GM18507 (cell line): Measurements from ENCODE around the gene CSN1S1.
"Not testable (repeated sequence)": the region's sequence is repeated elsewhere in the genome, so short reads cannot be mapped to it uniquely, and the experiment has no call there.

Experiments used
- DNase-seq: peaks from one replicate; pipeline ENCODE4 v3.0.0; 2011; ENCODE audit warnings: low read depth; ENCODE audit not compliant: insufficient read length; ENCODE audit errors: extremely low spot score
- FAIRE-seq: peaks from 2 replicates; lab custom pipeline; 2011; peaks lifted over from hg19 to GRCh38; lab: Jason Lieb, UNC

The CSN1S1 gene, protein sequence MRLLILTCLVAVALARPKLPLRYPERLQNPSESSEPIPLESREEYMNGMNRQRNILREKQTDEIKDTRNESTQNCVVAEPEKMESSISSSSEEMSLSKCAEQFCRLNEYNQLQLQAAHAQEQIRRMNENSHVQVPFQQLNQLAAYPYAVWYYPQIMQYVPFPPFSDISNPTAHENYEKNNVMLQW

DNA sequence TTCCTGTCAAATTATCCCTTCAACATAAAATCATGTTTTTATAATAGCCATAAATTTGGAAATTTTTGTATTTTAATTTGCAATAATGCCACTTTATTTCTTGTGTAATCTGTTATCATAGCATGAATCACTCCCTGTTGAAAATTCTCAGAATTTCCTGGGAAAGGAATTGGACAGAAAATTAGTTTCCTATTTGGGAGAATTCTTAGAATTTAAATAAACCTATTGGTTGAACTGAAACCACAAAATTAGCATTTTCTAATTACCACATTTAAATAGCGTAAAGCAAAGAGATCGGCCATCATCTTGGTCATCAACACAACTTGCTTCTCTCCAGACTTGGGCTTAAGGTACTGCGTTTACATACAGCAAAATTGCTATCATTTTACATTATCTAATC lies at the start of gene CSN1S1:
CSN1S1 (plus strand) TSS at position 301 of the 400 bp plus-strand sequence. CDS start 1,488 bp downstream, outside the sequence.
- FAIRE-seq, result no peak
- no peak for DNase-seq

- DNase-seq, result peak; percentile 8
- FAIRE-seq, result peak; percentile 87
Measured at GRCh38 chr4:69881173-69881773, 49.6 kb upstream of the CSN1S1 start.

DNA sequence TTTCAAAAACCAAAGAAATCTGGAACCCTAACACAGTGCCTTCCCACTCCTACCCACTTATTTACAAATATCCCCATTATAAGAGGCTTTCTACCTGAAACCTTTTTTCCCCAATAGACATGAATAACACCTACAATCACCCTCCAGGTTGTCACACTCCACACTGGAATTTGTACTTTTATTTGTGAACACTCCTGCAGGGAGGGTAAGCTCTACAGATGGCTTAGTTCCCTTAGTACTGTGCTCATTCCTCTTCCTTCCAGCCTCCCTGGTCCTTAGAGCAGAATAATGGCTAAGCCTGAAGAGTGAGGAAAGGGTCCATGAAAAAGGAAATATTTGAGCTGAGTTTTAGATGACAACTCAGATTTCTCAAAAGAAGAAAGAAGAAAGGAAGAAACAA lies 48.7 kb upstream of the CSN1S1 start:
- FAIRE-seq (no peak), DNase-seq (no peak)

- FAIRE-seq (no peak), DNase-seq (no peak)
Measured at GRCh38 chr4:69888336-69888735, 42.5 kb upstream of the CSN1S1 start.

GRCh38 chr4:69894186-69894585 lies 36.7 kb upstream of the CSN1S1 start:
- no peak for FAIRE-seq
- no peak for DNase-seq

DNA sequence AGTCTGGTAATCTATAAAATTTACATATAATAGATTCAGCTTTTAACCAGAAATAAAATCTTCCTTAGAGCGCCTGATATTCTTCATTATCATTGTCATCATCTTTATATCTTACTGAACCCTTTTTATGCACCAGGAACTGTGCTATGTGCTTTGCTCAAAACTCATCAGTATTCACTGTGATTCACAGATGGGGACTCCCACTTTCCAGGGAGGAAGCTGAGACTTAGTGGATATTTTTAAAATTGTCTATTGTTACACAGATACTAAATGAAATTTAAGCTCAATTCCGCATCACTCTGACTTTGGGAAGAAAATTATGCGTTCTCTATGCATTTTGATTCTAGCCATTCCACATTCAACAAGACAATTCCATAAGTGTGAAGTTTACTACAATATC lies 36.1 kb upstream of the CSN1S1 start:
- DNase-seq, result no peak
- no peak for FAIRE-seq

DNA sequence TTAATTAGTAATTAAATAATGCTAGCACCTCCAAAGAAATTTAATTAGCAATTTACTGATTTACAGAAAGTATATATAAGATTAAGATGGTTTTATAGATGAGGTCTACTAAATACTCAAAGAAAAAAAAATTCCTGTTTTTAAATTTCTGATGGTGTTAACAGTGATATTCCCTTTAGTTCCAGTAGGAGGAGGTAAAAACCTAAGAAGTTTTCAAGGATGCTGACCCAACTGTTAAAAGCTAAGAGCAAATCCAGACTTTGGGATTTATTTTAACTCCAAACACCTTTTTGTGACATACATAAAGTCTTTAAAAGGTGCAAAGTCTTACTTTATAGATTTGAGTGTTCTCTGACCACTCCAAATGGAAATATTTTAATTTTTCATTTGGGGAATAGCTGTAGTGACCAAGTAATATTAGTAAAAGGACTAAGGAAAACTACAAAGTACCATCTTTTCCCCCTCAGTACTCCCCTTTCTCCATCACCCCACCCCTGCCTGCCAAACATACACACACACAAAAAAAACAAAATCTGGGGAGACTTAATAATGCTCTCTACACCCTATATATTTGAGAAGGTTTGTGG lies 34.2 kb upstream of the CSN1S1 start:
- DNase-seq (no peak), FAIRE-seq (no peak)

GRCh38 chr4:69907151-69907550 lies 23.7 kb upstream of the CSN1S1 start:
- FAIRE-seq, result no peak
- DNase-seq, result no peak

DNA sequence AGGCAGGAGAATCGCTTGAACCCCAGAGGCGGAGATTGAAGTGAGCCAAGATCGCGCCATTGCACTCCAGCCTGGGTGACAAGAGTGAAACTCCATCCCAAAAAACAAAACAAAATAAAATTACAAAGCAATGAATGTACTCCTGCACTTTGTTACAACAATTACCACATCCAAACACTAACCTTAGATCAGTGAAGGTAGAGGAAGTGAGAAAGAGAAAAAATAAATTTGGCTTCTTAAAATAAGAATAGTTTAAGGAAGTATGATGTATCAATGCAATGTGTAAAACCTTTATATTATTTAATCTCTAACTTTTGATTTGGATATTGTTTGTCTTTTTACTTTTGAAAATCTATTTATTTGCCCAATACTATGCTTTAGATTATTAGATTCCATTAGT lies 21.7 kb upstream of the CSN1S1 start:
- DNase-seq (no peak), FAIRE-seq (no peak)

DNA sequence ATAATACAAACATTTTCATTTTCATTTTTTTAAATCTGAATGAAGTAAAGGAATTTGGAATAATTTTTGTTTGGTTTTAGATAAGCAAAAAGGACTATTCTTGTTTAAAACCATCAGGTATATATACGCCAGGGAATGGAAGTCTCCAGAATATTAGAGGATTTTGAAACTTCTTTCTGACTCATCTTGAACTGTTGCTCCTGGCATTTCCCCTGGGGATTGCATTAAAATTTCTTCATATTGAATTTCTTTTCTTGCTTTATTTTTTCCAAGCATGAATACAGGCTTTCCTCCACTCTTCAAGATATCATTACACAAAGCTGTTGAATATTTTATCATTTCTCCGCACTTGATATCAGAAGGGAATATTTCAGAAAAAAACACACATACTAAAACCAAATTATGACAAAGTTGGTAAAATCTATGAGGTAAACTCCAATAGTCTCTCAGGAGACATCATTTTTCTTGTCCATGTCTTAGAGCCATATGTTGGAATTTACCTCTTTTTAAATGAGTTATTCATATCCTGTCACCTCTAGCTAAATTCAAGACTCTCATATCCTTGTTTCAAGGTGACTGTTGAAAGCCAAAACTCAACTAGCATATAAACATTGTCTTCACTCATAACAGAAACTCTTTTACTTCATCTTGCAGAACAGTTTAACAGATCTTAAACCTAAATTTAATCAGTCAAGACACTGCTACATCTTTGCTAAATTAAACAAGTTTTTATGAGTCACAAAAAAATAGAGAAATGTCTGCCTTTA lies 20.7 kb upstream of the CSN1S1 start:
- FAIRE-seq (peak; percentile 33), DNase-seq (no peak)

- FAIRE-seq (no peak), DNase-seq (no peak)
Measured at GRCh38 chr4:69920874-69921273, 10.0 kb upstream of the CSN1S1 start.

- FAIRE-seq, result not testable (repeated sequence)
Measured at GRCh38 chr4:69923782-69924410, 7.0 kb upstream of the CSN1S1 start.

GRCh38 chr4:69934150-69934549 lies 3.3 kb downstream of the CSN1S1 start:
- FAIRE-seq, result no peak
- no peak for DNase-seq

More at GRCh38 chr4:69923782-69924410, 7.0 kb upstream of the CSN1S1 start:
- DNase-seq, result not testable (repeated sequence)

- DNase-seq, result no peak
- FAIRE-seq, result no peak
Measured at GRCh38 chr4:69936566-69936965, 5.7 kb downstream of the CSN1S1 start.

GRCh38 chr4:69951602-69952001 lies 20.7 kb downstream of the CSN1S1 start:
- FAIRE-seq (no peak), DNase-seq (no peak)

GRCh38 chr4:69957209-69957608 lies 26.3 kb downstream of the CSN1S1 start:
- DNase-seq (no peak), FAIRE-seq (no peak)

- DNase-seq, result no peak
- no peak for FAIRE-seq
Measured at GRCh38 chr4:69965628-69966027, 34.8 kb downstream of the CSN1S1 start, which contains the start of gene CSN2. TSS of gene CSN2 (minus strand) at chr4:69965728. CDS start at chr4:69960995, 4,733 bp downstream.

DNA sequence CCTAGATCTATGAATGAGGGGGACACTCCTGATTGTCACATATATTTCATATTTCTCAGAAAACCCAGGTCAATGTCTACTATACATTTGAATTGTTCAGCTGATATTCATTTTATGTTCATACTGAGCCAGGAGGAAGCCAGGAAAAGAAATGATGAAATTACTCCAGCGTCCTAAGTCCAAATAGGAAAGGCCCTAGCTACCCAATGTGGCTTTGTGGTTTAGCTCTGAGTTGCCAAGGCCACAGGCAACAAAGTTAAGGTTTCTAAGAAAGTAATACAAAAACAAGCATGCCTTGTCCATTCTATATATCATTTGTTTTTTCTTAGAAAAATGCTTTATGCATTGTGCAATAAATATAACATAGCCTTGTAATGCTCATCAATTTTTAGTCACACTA lies 39.2 kb downstream of the CSN1S1 start:
- FAIRE-seq (no peak), DNase-seq (no peak)

DNA sequence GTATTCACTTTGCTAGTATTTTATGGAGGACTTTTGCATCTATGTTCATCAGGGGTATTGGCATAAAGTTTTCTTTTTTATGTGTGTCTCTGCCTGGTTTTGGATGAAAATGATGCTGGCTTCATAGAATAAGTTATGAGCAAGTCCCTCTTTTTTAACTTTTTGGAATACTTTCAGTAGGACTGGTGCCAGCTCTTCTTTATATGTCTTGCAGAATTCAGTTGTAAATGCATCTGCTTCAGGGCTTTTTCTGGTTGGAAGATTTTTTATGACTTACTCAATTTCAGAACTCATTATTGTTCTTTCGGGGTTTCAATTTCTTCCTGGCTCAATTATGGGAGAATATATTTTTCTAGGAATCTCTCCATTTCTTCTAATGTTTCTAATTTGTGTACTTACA lies 43.8 kb downstream of the CSN1S1 start:
- no peak for DNase-seq
- no peak for FAIRE-seq

- DNase-seq (no peak), FAIRE-seq (no peak)
Measured at GRCh38 chr4:69977582-69977981, 46.7 kb downstream of the CSN1S1 start.
